ENCODE data around the gene APOBEC3H.
A peak's percentile ranks its signal among the peaks of the same experiment; 100 is the strongest.

Gene APOBEC3H

GRCh38 chr22:39098576-39098975 is 1.5 kb downstream of the APOBEC3H start:
- no peak overlapping the region for H3K4me3 ChIP-seq (ENCODE audit: low read depth, low read length)
- no peaks in the 10 kb centered on the region for H3K36me3 ChIP-seq (ENCODE audit: control insufficient read depth, insufficient read depth, low read length)
- H3K27me3 ChIP-seq (ENCODE audit: control insufficient read depth, insufficient read depth, low read length) = no peaks in the 10 kb centered on the region
- H3K4me1 ChIP-seq (ENCODE audit: control insufficient read depth, insufficient read depth, low read length) = peaks cover 9% of the 10 kb centered on the region
- no peaks in the 10 kb centered on the region for H3K9me3 ChIP-seq (ENCODE audit: control insufficient read depth, insufficient read depth, low read length)
- no peak overlapping the region for H3K9ac ChIP-seq (ENCODE audit: low read depth, low read length)

- Histone ChIP-seq H3K36me3 (ENCODE audit: control insufficient read depth, insufficient read depth, low read length) (no peaks in the 10 kb centered on the region), H3K4me1 (ENCODE audit: control insufficient read depth, insufficient read depth, low read length) (peaks cover 9% of the 10 kb centered on the region), H3K9ac (ENCODE audit: low read depth, low read length) (no peak overlapping the region), H3K4me3 (ENCODE audit: low read depth, low read length) (peak overlapping the region; percentile 32), H3K27me3 (ENCODE audit: control insufficient read depth, insufficient read depth, low read length) (no peaks in the 10 kb centered on the region), H3K9me3 (ENCODE audit: control insufficient read depth, insufficient read depth, low read length) (no peaks in the 10 kb centered on the region)
Measured at GRCh38 chr22:39101226-39101625, 4.2 kb downstream of the APOBEC3H start.

GRCh38 chr22:39103431-39103830 is 6.4 kb downstream of the APOBEC3H start:
- Histone ChIP-seq H3K9me3 (ENCODE audit: control insufficient read depth, insufficient read depth, low read length) (no peaks in the 10 kb centered on the region), H3K9ac (ENCODE audit: low read depth, low read length) (no peak overlapping the region), H3K27me3 (ENCODE audit: control insufficient read depth, insufficient read depth, low read length) (no peaks in the 10 kb centered on the region), H3K4me3 (ENCODE audit: low read depth, low read length) (no peak overlapping the region), H3K36me3 (ENCODE audit: control insufficient read depth, insufficient read depth, low read length) (no peaks in the 10 kb centered on the region), H3K4me1 (ENCODE audit: control insufficient read depth, insufficient read depth, low read length) (peaks cover 2% of the 10 kb centered on the region)

GRCh38 chr22:39106326-39106725 is 9.3 kb downstream of the APOBEC3H start:
- Histone ChIP-seq H3K4me1 (ENCODE audit: control insufficient read depth, insufficient read depth, low read length) (peaks cover 7% of the 10 kb centered on the region), H3K4me3 (ENCODE audit: low read depth, low read length) (no peak overlapping the region), H3K36me3 (ENCODE audit: control insufficient read depth, insufficient read depth, low read length) (no peaks in the 10 kb centered on the region), H3K9me3 (ENCODE audit: control insufficient read depth, insufficient read depth, low read length) (no peaks in the 10 kb centered on the region), H3K27me3 (ENCODE audit: control insufficient read depth, insufficient read depth, low read length) (no peaks in the 10 kb centered on the region), H3K9ac (ENCODE audit: low read depth, low read length) (no peak overlapping the region)

GRCh38 chr22:39108487-39108886 is 11.4 kb downstream of the APOBEC3H start:
- H3K4me3 ChIP-seq (ENCODE audit: low read depth, low read length) = no peak overlapping the region
- H3K4me1 ChIP-seq (ENCODE audit: control insufficient read depth, insufficient read depth, low read length) = peaks cover 7% of the 10 kb centered on the region
- H3K9me3 ChIP-seq (ENCODE audit: control insufficient read depth, insufficient read depth, low read length) = no peaks in the 10 kb centered on the region
- no peaks in the 10 kb centered on the region for H3K36me3 ChIP-seq (ENCODE audit: control insufficient read depth, insufficient read depth, low read length)
- H3K9ac ChIP-seq (ENCODE audit: low read depth, low read length) = no peak overlapping the region
- H3K27me3 ChIP-seq (ENCODE audit: control insufficient read depth, insufficient read depth, low read length) = no peaks in the 10 kb centered on the region

DNA sequence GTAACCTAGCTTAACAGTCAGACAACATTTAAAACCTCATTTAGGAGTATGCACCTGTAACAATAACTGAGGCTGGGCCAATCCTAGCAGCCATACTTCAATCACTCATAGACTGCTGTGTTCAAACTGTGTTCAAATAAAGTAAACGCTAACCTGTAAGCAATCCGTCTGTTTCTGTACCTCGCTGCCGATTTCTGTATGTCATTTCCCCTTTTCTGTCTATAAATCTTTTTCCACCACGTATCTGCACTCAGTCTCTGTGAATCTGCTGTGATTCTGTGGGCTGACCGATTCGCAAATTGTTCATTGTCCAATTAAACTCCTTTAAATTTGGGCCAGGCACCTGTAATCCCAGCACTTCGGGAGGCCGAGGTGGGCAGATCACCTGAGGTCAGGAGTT is 12.3 kb downstream of the APOBEC3H start:
- H3K4me1 ChIP-seq (ENCODE audit: control insufficient read depth, insufficient read depth, low read length) = peaks cover 12% of the 10 kb centered on the region
- H3K4me3 ChIP-seq (ENCODE audit: low read depth, low read length) = no peak overlapping the region
- H3K9me3 ChIP-seq (ENCODE audit: control insufficient read depth, insufficient read depth, low read length) = no peaks in the 10 kb centered on the region
- no peak overlapping the region for H3K9ac ChIP-seq (ENCODE audit: low read depth, low read length)
- no peaks in the 10 kb centered on the region for H3K36me3 ChIP-seq (ENCODE audit: control insufficient read depth, insufficient read depth, low read length)
- no peaks in the 10 kb centered on the region for H3K27me3 ChIP-seq (ENCODE audit: control insufficient read depth, insufficient read depth, low read length)

GRCh38 chr22:39110631-39111561 is 13.9 kb downstream of the APOBEC3H start:
- Histone ChIP-seq H3K9me3 (ENCODE audit: control insufficient read depth, insufficient read depth, low read length) (no peaks in the 10 kb centered on the region), H3K36me3 (ENCODE audit: control insufficient read depth, insufficient read depth, low read length) (no peaks in the 10 kb centered on the region), H3K4me1 (ENCODE audit: control insufficient read depth, insufficient read depth, low read length) (peaks cover 21% of the 10 kb centered on the region), H3K27me3 (ENCODE audit: control insufficient read depth, insufficient read depth, low read length) (no peaks in the 10 kb centered on the region), H3K9ac (ENCODE audit: low read depth, low read length) (no peak overlapping the region), H3K4me3 (ENCODE audit: low read depth, low read length) (no peak overlapping the region)

- H3K36me3 ChIP-seq (ENCODE audit: control insufficient read depth, insufficient read depth, low read length) = no peaks in the 10 kb centered on the region
- H3K9me3 ChIP-seq (ENCODE audit: control insufficient read depth, insufficient read depth, low read length) = no peaks in the 10 kb centered on the region
- H3K27me3 ChIP-seq (ENCODE audit: control insufficient read depth, insufficient read depth, low read length) = peaks cover 2% of the 10 kb centered on the region
- no peak overlapping the region for H3K4me3 ChIP-seq (ENCODE audit: low read depth, low read length)
- H3K9ac ChIP-seq (ENCODE audit: low read depth, low read length) = peak overlapping the region; percentile 28
- peaks cover 29% of the 10 kb centered on the region for H3K4me1 ChIP-seq (ENCODE audit: control insufficient read depth, insufficient read depth, low read length)
Measured at GRCh38 chr22:39114112-39114511, 17.1 kb downstream of the APOBEC3H start.

DNA sequence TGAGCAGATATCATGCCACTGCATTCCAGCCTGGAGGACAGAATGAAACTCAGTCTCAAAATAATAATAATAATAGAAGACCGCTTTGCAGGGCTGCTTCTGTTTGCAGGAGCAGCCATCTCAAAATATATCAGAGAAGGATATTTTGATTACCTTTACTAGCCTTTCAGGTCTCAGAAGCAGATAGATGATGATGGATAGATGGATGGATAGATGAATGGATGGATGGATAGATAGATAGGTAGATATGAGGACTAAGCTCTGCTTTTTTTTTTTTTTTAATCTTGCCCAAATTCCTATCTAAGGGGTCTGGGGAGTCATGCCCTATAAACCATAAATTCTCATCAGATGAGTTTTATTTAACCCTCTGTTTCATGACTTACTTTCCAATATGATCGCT is 18.5 kb downstream of the APOBEC3H start:
- no peaks in the 10 kb centered on the region for H3K36me3 ChIP-seq (ENCODE audit: control insufficient read depth, insufficient read depth, low read length)
- peaks cover 2% of the 10 kb centered on the region for H3K27me3 ChIP-seq (ENCODE audit: control insufficient read depth, insufficient read depth, low read length)
- H3K4me1 ChIP-seq (ENCODE audit: control insufficient read depth, insufficient read depth, low read length) = peaks cover 29% of the 10 kb centered on the region
- H3K4me3 ChIP-seq (ENCODE audit: low read depth, low read length) = no peak overlapping the region
- H3K9me3 ChIP-seq (ENCODE audit: control insufficient read depth, insufficient read depth, low read length) = no peaks in the 10 kb centered on the region
- H3K9ac ChIP-seq (ENCODE audit: low read depth, low read length) = no peak overlapping the region

DNA sequence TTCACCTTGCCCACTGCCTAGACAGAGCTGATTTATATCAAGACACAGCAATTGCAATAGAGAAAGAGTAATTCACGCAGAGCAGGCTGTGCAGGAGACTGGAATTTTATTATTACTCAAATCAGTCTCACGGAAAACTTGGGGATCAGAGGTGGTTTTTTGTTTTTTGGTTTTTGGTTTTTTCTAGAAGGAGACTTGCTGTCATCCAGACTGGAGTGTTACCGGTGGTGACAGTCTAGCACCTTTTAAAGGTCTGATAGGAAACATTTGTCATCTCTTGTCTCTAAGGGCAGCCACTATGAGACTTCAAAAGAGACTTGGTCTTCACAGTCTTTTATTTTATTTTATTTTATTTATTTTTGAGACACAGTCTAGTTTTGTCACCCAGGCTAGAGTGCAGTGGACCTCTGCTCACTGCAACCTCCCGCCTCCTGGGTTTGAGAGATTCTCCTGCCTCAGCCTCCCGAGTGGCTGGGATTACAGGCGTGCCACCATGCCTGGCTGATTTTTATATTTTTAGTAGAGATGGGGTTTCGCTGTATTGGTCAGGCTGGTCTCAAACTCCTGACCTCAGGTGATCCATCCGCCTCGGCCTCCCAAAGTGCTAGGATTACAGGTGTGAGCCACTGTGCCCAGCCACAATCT is 19.1 kb downstream of the APOBEC3H start:
- Histone ChIP-seq H3K27me3 (ENCODE audit: control insufficient read depth, insufficient read depth, low read length) (peaks cover 2% of the 10 kb centered on the region), H3K9me3 (ENCODE audit: control insufficient read depth, insufficient read depth, low read length) (no peaks in the 10 kb centered on the region), H3K36me3 (ENCODE audit: control insufficient read depth, insufficient read depth, low read length) (no peaks in the 10 kb centered on the region), H3K4me3 (ENCODE audit: low read depth, low read length) (no peak overlapping the region), H3K9ac (ENCODE audit: low read depth, low read length) (no peak overlapping the region), H3K4me1 (ENCODE audit: control insufficient read depth, insufficient read depth, low read length) (peaks cover 23% of the 10 kb centered on the region)

DNA sequence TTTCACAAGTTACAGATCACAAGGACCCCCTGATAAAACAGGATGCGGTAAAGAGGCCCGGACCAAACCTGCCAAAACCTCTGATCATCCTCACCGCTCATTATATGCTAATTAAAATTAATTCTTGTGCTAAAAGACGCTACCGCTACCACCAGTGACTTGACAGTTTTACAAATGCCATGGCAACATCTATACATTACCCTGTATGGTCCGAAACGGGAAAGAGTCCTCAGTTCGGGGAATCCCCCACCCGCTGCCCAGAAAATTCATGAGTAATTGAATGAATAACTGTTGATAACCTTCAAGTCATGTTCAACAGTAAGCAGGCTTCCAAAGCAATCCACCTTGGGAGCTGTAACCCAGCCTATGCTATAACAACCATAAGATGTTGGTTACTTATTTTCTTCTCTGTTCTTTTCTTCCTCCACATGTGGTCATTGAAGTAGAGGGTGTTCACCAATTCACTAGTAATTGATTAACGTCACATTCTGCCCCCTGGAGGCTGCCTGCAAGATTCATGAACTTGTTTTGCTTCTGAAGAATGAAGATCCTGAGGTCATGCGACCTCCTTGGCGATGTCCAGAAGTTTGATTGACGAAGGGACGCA is 20.6 kb downstream of the APOBEC3H start:
- H3K4me3 ChIP-seq (ENCODE audit: low read depth, low read length) = no peak overlapping the region
- no peaks in the 10 kb centered on the region for H3K36me3 ChIP-seq (ENCODE audit: control insufficient read depth, insufficient read depth, low read length)
- no peak overlapping the region for H3K9ac ChIP-seq (ENCODE audit: low read depth, low read length)
- H3K27me3 ChIP-seq (ENCODE audit: control insufficient read depth, insufficient read depth, low read length) = peaks cover 2% of the 10 kb centered on the region
- H3K9me3 ChIP-seq (ENCODE audit: control insufficient read depth, insufficient read depth, low read length) = no peaks in the 10 kb centered on the region
- H3K4me1 ChIP-seq (ENCODE audit: control insufficient read depth, insufficient read depth, low read length) = peaks cover 22% of the 10 kb centered on the region

Measured in iPS-15b (cell line).